Fibroblast of lung (primary cell): ENCODE results near the gene INSYN2B.

Experiments used
- EZH2 ChIP-seq: IDR thresholded peaks from 2 replicates; pipeline ENCODE4 v1.5.1; 2012; ENCODE audit warnings: low read length, control low read depth, mild to moderate bottlenecking; ENCODE audit errors: missing control alignments
- TF ChIP-seq, protein P1 (sequence below), 2 donors: IDR thresholded peaks in 1 of 2; conservative IDR thresholded peaks in 1 of 2; 1 replicate in 1 of 2; 2 replicates in 1 of 2; pipeline ENCODE4 v1.5.1; 2011 to 2012; ENCODE audit warnings: low read length in 2 of 2, control low read depth in 1 of 2, inconsistent platforms in 1 of 2, low read depth in 1 of 2, mild to moderate bottlenecking in 1 of 2

- TF ChIP-seq EZH2 = no peak
- TF ChIP-seq, protein P1, sequence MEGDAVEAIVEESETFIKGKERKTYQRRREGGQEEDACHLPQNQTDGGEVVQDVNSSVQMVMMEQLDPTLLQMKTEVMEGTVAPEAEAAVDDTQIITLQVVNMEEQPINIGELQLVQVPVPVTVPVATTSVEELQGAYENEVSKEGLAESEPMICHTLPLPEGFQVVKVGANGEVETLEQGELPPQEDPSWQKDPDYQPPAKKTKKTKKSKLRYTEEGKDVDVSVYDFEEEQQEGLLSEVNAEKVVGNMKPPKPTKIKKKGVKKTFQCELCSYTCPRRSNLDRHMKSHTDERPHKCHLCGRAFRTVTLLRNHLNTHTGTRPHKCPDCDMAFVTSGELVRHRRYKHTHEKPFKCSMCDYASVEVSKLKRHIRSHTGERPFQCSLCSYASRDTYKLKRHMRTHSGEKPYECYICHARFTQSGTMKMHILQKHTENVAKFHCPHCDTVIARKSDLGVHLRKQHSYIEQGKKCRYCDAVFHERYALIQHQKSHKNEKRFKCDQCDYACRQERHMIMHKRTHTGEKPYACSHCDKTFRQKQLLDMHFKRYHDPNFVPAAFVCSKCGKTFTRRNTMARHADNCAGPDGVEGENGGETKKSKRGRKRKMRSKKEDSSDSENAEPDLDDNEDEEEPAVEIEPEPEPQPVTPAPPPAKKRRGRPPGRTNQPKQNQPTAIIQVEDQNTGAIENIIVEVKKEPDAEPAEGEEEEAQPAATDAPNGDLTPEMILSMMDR (conservative IDR thresholded peaks at IDR 0.05 in 1 of 2, IDR thresholded peaks at IDR 0.05 in 1 of 2; ENCODE audit: low read depth in 1 of 2, low read length in 2 of 2) = no peak
Measured at GRCh38 chr5:169901896-169902295, 78.4 kb downstream of the INSYN2B start.
